Measurements from ENCODE around the gene CNOT10.

CNOT10 gene

GRCh38 chr3:32822609-32823498 lies 137.9 kb downstream of the CNOT10 start:
- Histone ChIP-seq H3K9me3 (ENCODE audit: control insufficient read depth, insufficient read depth, low read length) (no peaks in the 10 kb centered on the region), H3K4me1 (ENCODE audit: control insufficient read depth, low read length) (no peaks in the 10 kb centered on the region), H4K20me1 (ENCODE audit: control insufficient read depth, insufficient read depth, low read depth, low read length) (no peaks in the 10 kb centered on the region), H3K9me2 (replicated peaks; ENCODE audit: control insufficient read depth, low read length) (no peaks in the 10 kb centered on the region), H3K27ac (ENCODE audit: low read depth, low read length) (no peak overlapping the region), H3K4me2 (ENCODE audit: low read length) (no peak overlapping the region), H3F3A (ENCODE audit: control insufficient read depth, insufficient read depth) (no peaks in the 10 kb centered on the region), H3K4me3 (ENCODE audit: low read length) (no peak overlapping the region), H3K27me3 (ENCODE audit: control insufficient read depth, low read length) (peaks cover 3% of the 10 kb centered on the region; the same call in 1 of the 2 replicates), H3K79me2 (ENCODE audit: control insufficient read depth, low read length) (no peaks in the 10 kb centered on the region), H3K36me3 (ENCODE audit: control insufficient read depth, low read length) (no peaks in the 10 kb centered on the region)
- TF ChIP-seq EZH2phosphoT487 (IDR thresholded peaks at IDR 0.05; ENCODE audit: borderline replicate concordance, low read length) = no peak
- TF ChIP-seq CTCF (IDR thresholded peaks at IDR 0.05; ENCODE audit: low read depth, low read length, poor library complexity, severe bottlenecking) = no peak

Measured in DOHH2 (cell line).